ENCODE results near the gene DUOX2. TPM values are rescaled to one million over a fixed set of nuclear protein-coding genes. Genes with fewer than 3 reads are reported as not detected.

Gene DUOX2
- total RNA-seq = 1 to 10 TPM in 2 of 4 donors, under 1 TPM in 2; 0.19 to 3.3 (median 1.6) TPM

DNA sequence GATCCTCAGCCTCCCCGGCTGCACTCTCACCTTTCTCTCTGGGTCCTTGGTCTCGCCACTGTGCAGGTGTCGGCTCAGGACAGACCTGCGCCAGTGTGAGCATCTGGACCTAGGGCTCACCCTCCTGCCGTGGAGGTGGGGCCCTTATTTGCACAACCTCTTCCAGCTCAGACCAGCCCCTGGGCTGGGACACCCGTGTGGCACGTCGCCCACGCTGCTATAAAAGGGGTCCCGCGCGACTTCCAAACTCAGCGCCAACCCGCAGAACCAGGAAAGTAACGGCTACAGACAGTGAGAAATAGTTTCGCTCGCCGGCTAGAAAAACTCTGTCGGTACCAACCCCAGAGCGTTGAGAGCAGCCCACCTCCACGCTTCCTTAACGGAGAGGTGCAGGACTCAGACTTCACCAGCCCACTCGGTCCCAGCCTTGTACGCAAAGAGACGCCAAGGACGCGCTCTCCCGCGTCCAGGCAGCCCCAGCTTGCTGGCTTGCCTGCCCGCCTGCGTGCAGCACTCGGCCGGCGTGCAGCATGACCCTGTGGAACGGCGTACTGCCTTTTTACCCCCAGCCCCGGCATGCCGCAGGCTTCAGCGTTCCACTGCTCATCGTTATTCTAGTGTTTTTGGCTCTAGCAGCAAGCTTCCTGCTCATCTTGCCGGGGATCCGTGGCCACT is at the start of gene DUOX2, which contains the start of gene DUOXA2:
Gene DUOX2, minus strand, starts transcription at position 97 of the 675 bp plus-strand sequence. CDS start 761 bp downstream, outside the sequence.
Gene DUOXA2, plus strand, starts transcription at position 251 of the 675 bp plus-strand sequence. Its CDS starts 280 bp downstream, at position 531.
- Histone ChIP-seq H3K36me3 (no peaks in the 10 kb centered on the region), H3K4me3 (peak within 1 kb of the TSS in 1 of 4 donors; percentile 11), H3K4me1 (peaks cover 0 to 42% (median 24%) of the 10 kb centered on the region in 4 donors), H3K27me3 (peaks cover 0 to 49% of the 10 kb centered on the region in 2 donors), H3K9me3 (no peaks in the 10 kb centered on the region), H3K27ac (no peak within 1 kb of the TSS)
- TF ChIP-seq, protein P1, sequence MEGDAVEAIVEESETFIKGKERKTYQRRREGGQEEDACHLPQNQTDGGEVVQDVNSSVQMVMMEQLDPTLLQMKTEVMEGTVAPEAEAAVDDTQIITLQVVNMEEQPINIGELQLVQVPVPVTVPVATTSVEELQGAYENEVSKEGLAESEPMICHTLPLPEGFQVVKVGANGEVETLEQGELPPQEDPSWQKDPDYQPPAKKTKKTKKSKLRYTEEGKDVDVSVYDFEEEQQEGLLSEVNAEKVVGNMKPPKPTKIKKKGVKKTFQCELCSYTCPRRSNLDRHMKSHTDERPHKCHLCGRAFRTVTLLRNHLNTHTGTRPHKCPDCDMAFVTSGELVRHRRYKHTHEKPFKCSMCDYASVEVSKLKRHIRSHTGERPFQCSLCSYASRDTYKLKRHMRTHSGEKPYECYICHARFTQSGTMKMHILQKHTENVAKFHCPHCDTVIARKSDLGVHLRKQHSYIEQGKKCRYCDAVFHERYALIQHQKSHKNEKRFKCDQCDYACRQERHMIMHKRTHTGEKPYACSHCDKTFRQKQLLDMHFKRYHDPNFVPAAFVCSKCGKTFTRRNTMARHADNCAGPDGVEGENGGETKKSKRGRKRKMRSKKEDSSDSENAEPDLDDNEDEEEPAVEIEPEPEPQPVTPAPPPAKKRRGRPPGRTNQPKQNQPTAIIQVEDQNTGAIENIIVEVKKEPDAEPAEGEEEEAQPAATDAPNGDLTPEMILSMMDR (IDR thresholded peaks at IDR 0.05) = no peak
- TF ChIP-seq POLR2A (IDR thresholded peaks at IDR 0.05) = no peak
- DNase-seq = no peak

DNA sequence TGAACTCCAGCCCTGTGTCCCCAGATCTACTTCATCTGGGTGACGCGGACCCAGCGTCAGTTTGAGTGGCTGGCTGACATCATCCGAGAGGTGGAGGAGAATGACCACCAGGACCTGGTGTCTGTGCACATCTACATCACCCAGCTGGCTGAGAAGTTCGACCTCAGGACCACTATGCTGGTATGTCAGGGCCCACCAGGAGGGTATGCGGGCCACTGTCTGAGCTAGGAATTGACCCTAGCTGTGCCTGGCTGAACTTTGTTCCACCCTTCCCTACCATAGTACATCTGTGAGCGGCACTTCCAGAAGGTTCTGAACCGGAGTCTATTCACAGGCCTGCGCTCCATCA is 49.5 kb upstream of the DUOX2 start:
- no peaks in the 10 kb centered on the region for H3K36me3 ChIP-seq
- H3K27me3 ChIP-seq = no peaks in the 10 kb centered on the region
- no peaks in the 10 kb centered on the region for H3K9me3 ChIP-seq
- H3K4me3 ChIP-seq = no peak overlapping the region
- DNase-seq = no peak
- H3K4me1 ChIP-seq = peaks cover 0 to 15% (median 0%) of the 10 kb centered on the region in 4 donors
- no peak overlapping the region for H3K27ac ChIP-seq
- TF ChIP-seq POLR2A (IDR thresholded peaks at IDR 0.05) = no peak

DNA sequence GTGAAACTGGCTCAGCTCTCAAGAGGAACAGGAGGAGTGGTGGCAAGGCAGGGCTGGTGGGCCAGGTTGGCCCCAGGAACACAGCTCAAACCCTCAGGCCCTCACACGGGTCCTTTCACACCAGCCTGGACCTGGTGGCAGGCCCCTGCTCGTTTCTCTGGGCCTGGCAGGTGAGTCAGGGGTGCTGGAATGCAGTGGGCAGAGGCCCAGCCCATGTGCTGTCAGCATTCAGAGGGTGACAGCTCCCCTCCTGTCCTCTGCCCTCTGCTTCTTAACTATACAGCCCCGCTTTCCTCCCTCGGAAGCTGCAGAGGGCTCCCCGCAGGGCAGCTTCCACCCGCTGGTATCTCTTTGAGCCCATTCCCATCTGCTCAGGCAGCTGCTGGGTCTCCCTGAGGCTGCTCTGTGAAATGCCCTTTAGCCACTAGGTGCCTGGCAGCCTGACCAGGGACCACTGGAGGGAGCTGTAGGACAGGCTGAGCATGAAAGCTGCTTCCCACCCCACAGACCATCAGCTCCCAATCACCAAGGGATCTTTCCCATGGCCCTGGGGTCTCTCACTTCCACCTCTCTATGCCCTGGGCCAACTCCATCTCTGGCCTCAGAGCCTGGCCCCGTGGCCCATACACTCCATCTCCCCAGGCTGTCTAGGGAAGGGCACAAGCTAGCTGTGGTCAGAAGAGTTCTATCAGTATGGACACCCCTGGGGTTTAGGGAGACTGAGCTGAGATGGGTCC is 49.0 kb upstream of the DUOX2 start:
- peak; percentile 62 to 90 (median 80) for DNase-seq
- H3K36me3 ChIP-seq = no peaks in the 10 kb centered on the region
- no peak for TF ChIP-seq POLR2A (IDR thresholded peaks at IDR 0.05)
- TF ChIP-seq, protein P1 (IDR thresholded peaks at IDR 0.05) = peak; percentile 27 to 93 (median 76)
- peaks cover 0 to 11% (median 0%) of the 10 kb centered on the region in 4 donors for H3K4me1 ChIP-seq
- no peaks in the 10 kb centered on the region for H3K9me3 ChIP-seq
- no peak overlapping the region for H3K27ac ChIP-seq
- no peak overlapping the region for H3K4me3 ChIP-seq
- H3K27me3 ChIP-seq = no peaks in the 10 kb centered on the region

DNA sequence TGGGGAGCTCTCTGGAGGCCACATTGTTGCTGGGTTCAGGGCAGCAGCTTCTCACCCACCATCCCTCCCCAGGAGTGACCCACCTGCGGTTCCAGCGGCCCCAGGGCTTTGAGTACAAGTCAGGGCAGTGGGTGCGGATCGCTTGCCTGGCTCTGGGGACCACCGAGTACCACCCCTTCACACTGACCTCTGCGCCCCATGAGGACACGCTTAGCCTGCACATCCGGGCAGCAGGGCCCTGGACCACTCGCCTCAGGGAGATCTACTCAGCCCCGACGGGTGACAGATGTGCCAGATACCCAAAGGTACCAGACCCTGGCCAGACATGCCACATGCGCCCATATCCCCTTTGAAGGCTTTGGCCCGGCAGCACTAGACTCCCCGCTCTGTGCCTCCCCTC is 47.7 kb upstream of the DUOX2 start:
- H3K36me3 ChIP-seq = no peaks in the 10 kb centered on the region
- no peak for DNase-seq
- no peaks in the 10 kb centered on the region for H3K27me3 ChIP-seq
- H3K4me3 ChIP-seq = no peak overlapping the region
- no peak overlapping the region for H3K27ac ChIP-seq
- H3K9me3 ChIP-seq = no peaks in the 10 kb centered on the region
- H3K4me1 ChIP-seq = peaks cover 0 to 9% (median 0%) of the 10 kb centered on the region in 4 donors
- no peak for TF ChIP-seq POLR2A (IDR thresholded peaks at IDR 0.05)
- TF ChIP-seq, protein P1 (IDR thresholded peaks at IDR 0.05) = no peak

DNA sequence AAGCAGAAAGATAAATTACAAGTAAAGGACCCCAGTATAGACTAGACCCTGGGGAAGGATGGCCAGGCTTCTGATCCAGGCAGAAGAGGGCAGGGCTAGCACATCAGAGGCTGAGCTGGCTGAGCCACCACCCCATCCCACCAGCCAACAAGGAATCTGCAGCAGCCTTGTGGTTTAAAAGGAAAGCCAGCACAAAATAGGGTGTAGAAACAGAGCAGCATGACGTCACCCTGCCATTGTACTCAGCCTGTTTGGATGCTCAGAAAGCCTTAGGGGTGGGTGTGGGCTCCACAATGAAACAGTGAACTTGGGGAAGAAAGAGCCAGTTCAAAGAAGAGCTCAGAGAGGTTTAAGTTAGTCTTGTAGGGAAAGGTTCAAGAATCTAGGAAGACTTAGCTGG is 44.0 kb upstream of the DUOX2 start:
- Histone ChIP-seq H3K9me3 (no peaks in the 10 kb centered on the region), H3K4me3 (no peak overlapping the region), H3K27ac (no peak overlapping the region), H3K27me3 (no peaks in the 10 kb centered on the region), H3K36me3 (no peaks in the 10 kb centered on the region), H3K4me1 (no peaks in the 10 kb centered on the region)
- TF ChIP-seq POLR2A (IDR thresholded peaks at IDR 0.05) = no peak
- TF ChIP-seq, protein P1 (IDR thresholded peaks at IDR 0.05) = no peak
- DNase-seq = no peak
